ENCODE measurements around the gene GALT.

DNA sequence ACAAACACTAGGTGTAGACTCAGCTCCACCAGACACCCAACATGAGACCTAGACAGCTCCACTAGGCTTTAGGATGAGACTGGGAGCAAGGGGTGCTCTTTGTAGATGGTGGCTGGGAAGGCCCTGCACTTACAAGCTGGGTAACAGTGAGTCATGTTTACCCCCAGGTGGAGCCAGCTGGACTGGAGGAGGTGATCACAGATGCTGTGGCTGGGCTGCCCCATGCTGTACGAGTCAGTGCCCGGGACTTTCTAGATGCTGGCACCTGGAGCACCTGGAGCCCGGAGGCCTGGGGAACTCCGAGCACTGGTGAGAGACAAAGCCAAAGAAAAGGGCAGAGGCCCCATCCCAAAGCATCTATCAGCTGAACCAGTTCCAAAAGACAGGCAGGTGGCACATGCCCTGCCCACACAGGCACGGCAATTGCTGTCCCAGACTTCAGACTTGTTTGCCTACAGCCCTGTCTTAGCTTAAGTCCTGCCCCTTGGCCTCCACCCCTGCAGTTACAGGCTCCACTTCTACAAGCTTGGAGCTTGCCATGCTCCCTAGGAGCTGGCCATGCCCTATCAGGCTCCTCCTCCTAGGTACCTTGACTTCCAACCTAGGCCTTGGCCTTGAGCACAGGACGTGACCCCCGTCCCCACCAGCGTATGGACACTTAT is 13.2 kb downstream of the GALT start:
- TF ChIP-seq, protein P1, sequence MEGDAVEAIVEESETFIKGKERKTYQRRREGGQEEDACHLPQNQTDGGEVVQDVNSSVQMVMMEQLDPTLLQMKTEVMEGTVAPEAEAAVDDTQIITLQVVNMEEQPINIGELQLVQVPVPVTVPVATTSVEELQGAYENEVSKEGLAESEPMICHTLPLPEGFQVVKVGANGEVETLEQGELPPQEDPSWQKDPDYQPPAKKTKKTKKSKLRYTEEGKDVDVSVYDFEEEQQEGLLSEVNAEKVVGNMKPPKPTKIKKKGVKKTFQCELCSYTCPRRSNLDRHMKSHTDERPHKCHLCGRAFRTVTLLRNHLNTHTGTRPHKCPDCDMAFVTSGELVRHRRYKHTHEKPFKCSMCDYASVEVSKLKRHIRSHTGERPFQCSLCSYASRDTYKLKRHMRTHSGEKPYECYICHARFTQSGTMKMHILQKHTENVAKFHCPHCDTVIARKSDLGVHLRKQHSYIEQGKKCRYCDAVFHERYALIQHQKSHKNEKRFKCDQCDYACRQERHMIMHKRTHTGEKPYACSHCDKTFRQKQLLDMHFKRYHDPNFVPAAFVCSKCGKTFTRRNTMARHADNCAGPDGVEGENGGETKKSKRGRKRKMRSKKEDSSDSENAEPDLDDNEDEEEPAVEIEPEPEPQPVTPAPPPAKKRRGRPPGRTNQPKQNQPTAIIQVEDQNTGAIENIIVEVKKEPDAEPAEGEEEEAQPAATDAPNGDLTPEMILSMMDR (IDR thresholded peaks at IDR 0.05): no peak
- TF ChIP-seq POLR2A (IDR thresholded peaks at IDR 0.05): no peak
